ENCODE data around the gene EPHA2. TPM values are rescaled to one million over a fixed set of nuclear protein-coding genes. Genes with fewer than 3 reads are reported as not detected.
A peak's percentile ranks its signal among the peaks of the same experiment; 100 is the strongest.

Gene EPHA2
- total and polyA plus RNA-seq, 11 donors: 5.6 to 34.7 (median 14.6) TPM

DNA sequence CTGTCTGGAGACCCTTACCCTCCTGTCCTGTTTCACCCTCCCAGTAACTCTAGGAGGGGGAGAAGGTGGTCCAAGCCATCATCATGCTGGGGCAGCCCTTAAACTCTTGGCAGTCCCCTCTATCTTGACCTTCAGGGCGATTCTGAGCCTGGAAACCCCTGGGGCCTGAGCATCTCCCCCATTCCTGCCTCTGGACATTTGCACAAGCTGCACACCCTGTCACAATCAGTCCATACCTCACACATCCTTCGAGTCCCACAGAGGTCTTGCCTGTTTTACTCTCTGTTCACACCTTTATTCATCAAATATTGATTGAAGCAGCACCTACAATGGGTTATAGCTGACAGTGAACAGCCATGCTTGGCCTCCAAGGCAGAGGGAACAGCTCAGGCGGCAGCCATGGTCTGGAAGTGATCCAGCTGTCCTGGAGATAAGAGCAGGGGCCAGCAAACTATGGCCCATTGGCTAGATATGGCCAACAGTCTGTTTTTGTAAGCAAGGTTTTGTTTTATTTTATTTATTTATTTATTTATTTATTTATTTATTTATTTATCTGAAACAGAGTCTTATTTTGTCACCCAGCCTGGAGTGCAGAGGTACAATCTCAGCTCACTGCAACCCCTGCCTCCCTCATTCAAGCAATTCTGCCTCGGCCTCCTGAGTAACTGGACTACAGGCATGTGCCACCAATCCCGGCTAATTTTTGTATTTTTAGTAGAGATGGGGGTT is 75.3 kb downstream of the EPHA2 start:
- ATAC-seq: no peak
- H3K36me3 ChIP-seq: no peaks in the 10 kb centered on the region
- intact Hi-C loops (cut with DNase I): loop anchor here in 8 of 10 donors (2.0 to 5.0 kb wide), 7 partner anchors 67 to 282 kb away; partner anchors contain the start of gene CPLANE2 (in 1 of the 8)
- peaks cover 0 to 41% (median 18%) of the 10 kb centered on the region in 12 donors for H3K4me1 ChIP-seq
- H3K27ac ChIP-seq: no peak overlapping the region
- no peak for DNase-seq
- WGBS, 4 donors: 75 to 88% (median 82%) methylated on average over 5 of the region's 5 CpGs
- TF ChIP-seq CTCF (IDR thresholded peaks at IDR 0.05) (no peak), POLR2A (IDR thresholded peaks at IDR 0.05) (no peak)
- H3K9me3 ChIP-seq: no peaks in the 10 kb centered on the region
- H3K4me3 ChIP-seq: no peak overlapping the region
- no peaks in the 10 kb centered on the region for H3K27me3 ChIP-seq

DNA sequence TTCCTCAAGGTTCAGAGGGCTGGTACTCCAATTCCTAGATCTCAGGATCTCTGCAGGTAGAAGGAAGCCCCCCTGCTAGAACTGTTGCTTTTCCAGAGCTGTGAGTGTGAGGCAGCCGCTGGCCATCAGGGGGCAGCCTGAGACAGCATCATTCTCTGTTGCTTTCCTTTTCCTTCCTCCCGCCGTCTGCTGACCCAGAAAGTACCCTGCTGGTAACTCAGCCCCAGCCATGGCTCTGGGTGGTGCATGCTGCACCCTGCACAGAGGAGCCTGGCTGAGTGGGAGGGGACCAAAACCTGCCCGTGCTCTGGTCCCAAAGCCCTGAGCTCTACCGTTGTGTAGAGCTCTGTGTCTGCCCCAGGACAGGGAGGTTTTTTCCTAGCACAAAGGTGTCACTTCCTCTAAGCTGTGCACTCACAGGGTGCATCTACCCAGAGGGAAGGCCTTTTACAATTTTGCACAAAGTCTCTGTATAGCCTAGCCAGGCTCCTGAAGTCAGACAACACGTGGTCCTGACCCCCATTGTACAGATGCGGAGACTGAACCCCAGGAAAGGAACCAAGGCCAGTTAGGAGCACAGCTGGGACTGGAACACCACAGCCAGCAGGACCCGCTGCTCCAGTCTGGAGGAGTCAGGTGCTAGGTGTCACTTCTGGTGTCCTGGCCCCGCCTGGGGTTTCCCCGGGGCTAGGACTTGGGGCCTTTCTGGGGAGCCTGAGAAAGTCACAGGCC is 76.8 kb downstream of the EPHA2 start:
- TF ChIP-seq POLR2A (IDR thresholded peaks at IDR 0.05) (no peak), CTCF (IDR thresholded peaks at IDR 0.05) (peak; percentile 73 to 95 (median 88))

GRCh38 chr1:16077406-16078245 is 78.2 kb downstream of the EPHA2 start:
- Histone ChIP-seq H3K9me3 (no peaks in the 10 kb centered on the region), H3K27ac (peak overlapping the region in 3 of 12 donors; percentile 41 to 62 (median 43)), H3K36me3 (no peaks in the 10 kb centered on the region), H3K4me3 (no peak overlapping the region), H3K4me1 (peaks cover 0 to 61% (median 25%) of the 10 kb centered on the region in 12 donors), H3K27me3 (peaks cover 0 to 18% (median 0%) of the 10 kb centered on the region in 9 donors)
- ATAC-seq (no peak), DNase-seq (no peak)
- intact Hi-C loops (cut with DNase I): loop anchor here in 9 of 10 donors (2.0 to 5.0 kb wide), 6 partner anchors 109 to 285 kb away; no protein-coding TSS in a partner anchor
- TF ChIP-seq CTCF (IDR thresholded peaks at IDR 0.05): no peak
- TF ChIP-seq POLR2A (IDR thresholded peaks at IDR 0.05): no peak
- WGBS, 4 donors: 85 to 89% (median 87%) methylated on average over 12 of the region's 12 CpGs

More for the DNA sequence above, 76.8 kb downstream of the EPHA2 start:
- H3K27me3 ChIP-seq: peaks cover 0 to 4% (median 0%) of the 10 kb centered on the region in 9 donors
- peak; percentile 69 to 83 (median 76) for DNase-seq
- whole genome bisulfite sequencing, 4 donors: 26 to 43% (median 36%) methylated on average over 10 of the region's 10 CpGs
- H3K36me3 ChIP-seq: no peaks in the 10 kb centered on the region
- peaks cover 0 to 50% (median 18%) of the 10 kb centered on the region in 12 donors for H3K4me1 ChIP-seq
- no peaks in the 10 kb centered on the region for H3K9me3 ChIP-seq
- intact Hi-C loops (cut with DNase I): loop anchor here (1.0 to 5.0 kb wide), 8 partner anchors 108 to 285 kb away; no protein-coding TSS in a partner anchor
- peak; percentile 37 to 71 (median 58) for ATAC-seq
- H3K27ac ChIP-seq: peak overlapping the region in 3 of 12 donors; percentile 18 to 50 (median 46)
- H3K4me3 ChIP-seq: peak overlapping the region in 1 of 12 donors; percentile 34
